MM.1S (cell line): Measurements from ENCODE around the gene TCF25.

Experiments used
- DNase-seq: peaks from one replicate; pipeline ENCODE4 v3.0.0-alpha.2; 2015
- H2AFZ ChIP-seq: fragments of 300-600 bp; sonication (generic); 2 replicates; pipeline ENCODE4 v1.6.0; 2016; ENCODE audit warnings: antibody characterized with exemption, low read length
- H3F3A ChIP-seq: fragments of 300-600 bp; sonication (generic); 2 replicates; pipeline ENCODE4 v1.6.1; 2016; ENCODE audit warnings: mild to moderate bottlenecking, antibody characterized with exemption, low read length, moderate library complexity, mixed read lengths; ENCODE audit not compliant: insufficient read depth
- H3K27ac ChIP-seq: fragments of 300-600 bp; sonication (generic); 2 replicates; pipeline ENCODE4 v1.5.1; 2016; ENCODE audit warnings: mild to moderate bottlenecking, low read length
- H3K27me3 ChIP-seq: fragments of 300-600 bp; sonication (generic); replicated peaks from 2 replicates; pipeline ENCODE4 v1.6.0; 2016; ENCODE audit warnings: low read length; ENCODE audit not compliant: insufficient read depth
- H3K36me3 ChIP-seq: fragments of 300-600 bp; sonication (generic); replicated peaks from 2 replicates; pipeline ENCODE4 v1.6.1; 2016; ENCODE audit warnings: mild to moderate bottlenecking, low read length, mixed read lengths; ENCODE audit not compliant: insufficient read depth
- H3K4me1 ChIP-seq: fragments of 300-600 bp; sonication (generic); 2 replicates; pipeline ENCODE4 v1.6.1; 2016; ENCODE audit warnings: low read length, mixed read lengths
- H3K4me2 ChIP-seq: fragments of 300-600 bp; sonication (generic); 2 replicates; pipeline ENCODE4 v1.6.0; 2016; ENCODE audit warnings: low read depth, low read length
- H3K4me3 ChIP-seq: fragments of 300-600 bp; sonication (generic); 2 replicates; pipeline ENCODE4 v1.5.1; 2016; ENCODE audit warnings: low read length, mixed read lengths
- H3K79me2 ChIP-seq: fragments of 300-600 bp; sonication (generic); 2 replicates; pipeline ENCODE4 v1.6.1; 2016; ENCODE audit warnings: mixed run types, low read length, mixed read lengths
- H3K9ac ChIP-seq: fragments of 300-600 bp; sonication (generic); 2 replicates; pipeline ENCODE4 v1.6.1; 2016; ENCODE audit warnings: low read length, mixed read lengths
- H3K9me2 ChIP-seq: fragments of 300-600 bp; sonication (generic); replicated peaks from 2 replicates; pipeline ENCODE4 v1.6.1; 2016; ENCODE audit warnings: mild to moderate bottlenecking, low read length, mixed read lengths; ENCODE audit not compliant: insufficient read depth
- H3K9me3 ChIP-seq: fragments of 300-600 bp; sonication (generic); replicated peaks from 2 replicates; pipeline ENCODE4 v1.6.1; 2016; ENCODE audit warnings: mild to moderate bottlenecking, low read length, mixed read lengths; ENCODE audit not compliant: insufficient read depth
- H4K20me1 ChIP-seq: fragments of 300-600 bp; sonication (generic); 2 replicates; pipeline ENCODE4 v1.6.1; 2016; ENCODE audit warnings: mild to moderate bottlenecking, low read length, moderate library complexity, mixed read lengths; ENCODE audit not compliant: insufficient read depth
- EZH2 ChIP-seq: fragments of 300-600 bp; sonication (generic); optimal IDR thresholded peaks from 2 replicates; pipeline ENCODE3; 2017; ENCODE audit warnings: low read depth, mild to moderate bottlenecking, antibody characterized with exemption, low read length, mixed read lengths
- EZH2phosphoT487 ChIP-seq: fragments of 300-600 bp; sonication (generic); IDR thresholded peaks from 2 replicates; pipeline ENCODE4 v1.6.1; 2018; ENCODE audit warnings: antibody characterized with exemption, low read length
- TF ChIP-seq, protein P1 (sequence below): fragments of 300-600 bp; sonication (generic); IDR thresholded peaks from 2 replicates; pipeline ENCODE4 v1.5.1; 2016; ENCODE audit warnings: antibody characterized with exemption, low read length, mixed read lengths

Gene TCF25

DNA sequence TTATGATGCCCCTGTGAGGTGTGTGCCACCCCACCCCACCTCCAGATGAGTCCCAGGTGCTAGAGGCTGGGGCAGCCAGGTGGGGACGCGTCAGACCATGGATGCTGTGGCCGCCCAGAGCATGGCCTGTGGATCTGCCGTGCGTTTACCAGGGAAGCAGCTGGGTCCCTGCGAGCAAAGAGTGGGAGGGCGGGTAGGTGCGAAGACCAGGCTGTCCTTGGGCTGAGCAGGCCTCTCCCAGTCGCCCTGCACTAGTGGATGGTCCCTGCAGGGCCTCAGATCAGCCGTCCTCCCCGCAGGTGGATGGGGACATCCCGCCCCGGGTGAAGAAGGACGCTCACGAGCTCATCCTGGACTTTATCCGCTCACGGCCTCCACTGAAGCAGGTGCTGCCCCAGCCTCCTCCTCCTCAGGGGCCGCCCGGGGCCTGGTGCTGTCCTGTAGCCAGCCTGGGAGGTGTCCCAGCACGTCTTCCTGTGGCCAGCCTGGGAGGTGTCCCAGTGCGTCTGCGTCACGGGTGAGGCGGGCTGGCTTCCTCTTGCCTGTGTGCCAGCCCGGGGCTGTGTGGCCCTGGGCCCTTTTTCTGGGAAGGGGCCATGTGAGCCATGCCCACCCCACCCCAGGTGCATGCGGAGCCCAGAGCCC is 18.0 kb upstream of the TCF25 start:
- Histone ChIP-seq H3K4me3 (no peak overlapping the region), H3K4me2 (no peak overlapping the region), H3K9me3 (no peaks in the 10 kb centered on the region), H4K20me1 (no peaks in the 10 kb centered on the region), H3K4me1 (no peaks in the 10 kb centered on the region), H3K79me2 (no peaks in the 10 kb centered on the region), H3K9me2 (no peaks in the 10 kb centered on the region), H3K36me3 (no peaks in the 10 kb centered on the region), H3F3A (no peaks in the 10 kb centered on the region), H3K27ac (no peak overlapping the region), H2AFZ (no peak overlapping the region), H3K9ac (no peak overlapping the region), H3K27me3 (no peaks in the 10 kb centered on the region)
- TF ChIP-seq EZH2 = no peak
- TF ChIP-seq, protein P1, sequence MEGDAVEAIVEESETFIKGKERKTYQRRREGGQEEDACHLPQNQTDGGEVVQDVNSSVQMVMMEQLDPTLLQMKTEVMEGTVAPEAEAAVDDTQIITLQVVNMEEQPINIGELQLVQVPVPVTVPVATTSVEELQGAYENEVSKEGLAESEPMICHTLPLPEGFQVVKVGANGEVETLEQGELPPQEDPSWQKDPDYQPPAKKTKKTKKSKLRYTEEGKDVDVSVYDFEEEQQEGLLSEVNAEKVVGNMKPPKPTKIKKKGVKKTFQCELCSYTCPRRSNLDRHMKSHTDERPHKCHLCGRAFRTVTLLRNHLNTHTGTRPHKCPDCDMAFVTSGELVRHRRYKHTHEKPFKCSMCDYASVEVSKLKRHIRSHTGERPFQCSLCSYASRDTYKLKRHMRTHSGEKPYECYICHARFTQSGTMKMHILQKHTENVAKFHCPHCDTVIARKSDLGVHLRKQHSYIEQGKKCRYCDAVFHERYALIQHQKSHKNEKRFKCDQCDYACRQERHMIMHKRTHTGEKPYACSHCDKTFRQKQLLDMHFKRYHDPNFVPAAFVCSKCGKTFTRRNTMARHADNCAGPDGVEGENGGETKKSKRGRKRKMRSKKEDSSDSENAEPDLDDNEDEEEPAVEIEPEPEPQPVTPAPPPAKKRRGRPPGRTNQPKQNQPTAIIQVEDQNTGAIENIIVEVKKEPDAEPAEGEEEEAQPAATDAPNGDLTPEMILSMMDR = no peak
- TF ChIP-seq EZH2phosphoT487 = no peak
- DNase-seq = no peak

DNA sequence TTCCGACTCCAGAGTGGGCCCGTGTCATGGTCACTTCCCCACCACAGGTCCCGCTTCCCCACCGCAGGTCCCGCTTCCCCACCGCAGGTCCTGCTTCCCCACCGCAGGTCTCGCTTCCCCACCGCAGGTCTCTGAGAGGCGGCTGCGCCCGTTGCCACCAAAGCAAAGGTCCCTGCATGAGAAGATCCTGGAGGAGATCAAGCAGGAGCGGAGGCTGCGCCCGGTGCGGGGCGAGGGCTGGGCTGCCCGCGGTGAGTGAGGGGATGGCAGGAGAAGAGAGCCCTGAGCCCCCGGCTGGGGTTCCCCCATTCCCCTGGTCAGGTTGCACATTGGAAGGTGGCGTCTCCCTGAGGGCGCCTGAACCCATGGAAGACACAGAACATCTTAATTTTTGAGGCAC is 17.4 kb upstream of the TCF25 start:
- H3K4me2 ChIP-seq = no peak overlapping the region
- H3K4me1 ChIP-seq = no peaks in the 10 kb centered on the region
- no peak overlapping the region for H3K4me3 ChIP-seq
- H3K36me3 ChIP-seq = no peaks in the 10 kb centered on the region
- no peaks in the 10 kb centered on the region for H3F3A ChIP-seq
- H4K20me1 ChIP-seq = no peaks in the 10 kb centered on the region
- no peaks in the 10 kb centered on the region for H3K27me3 ChIP-seq
- H3K27ac ChIP-seq = no peak overlapping the region
- H3K9me3 ChIP-seq = no peaks in the 10 kb centered on the region
- TF ChIP-seq EZH2phosphoT487 (no peak), EZH2 (no peak)
- TF ChIP-seq, protein P1 = no peak
- H2AFZ ChIP-seq = no peak overlapping the region
- H3K79me2 ChIP-seq = no peaks in the 10 kb centered on the region
- no peaks in the 10 kb centered on the region for H3K9me2 ChIP-seq
- no peak for DNase-seq
- H3K9ac ChIP-seq = no peak overlapping the region

DNA sequence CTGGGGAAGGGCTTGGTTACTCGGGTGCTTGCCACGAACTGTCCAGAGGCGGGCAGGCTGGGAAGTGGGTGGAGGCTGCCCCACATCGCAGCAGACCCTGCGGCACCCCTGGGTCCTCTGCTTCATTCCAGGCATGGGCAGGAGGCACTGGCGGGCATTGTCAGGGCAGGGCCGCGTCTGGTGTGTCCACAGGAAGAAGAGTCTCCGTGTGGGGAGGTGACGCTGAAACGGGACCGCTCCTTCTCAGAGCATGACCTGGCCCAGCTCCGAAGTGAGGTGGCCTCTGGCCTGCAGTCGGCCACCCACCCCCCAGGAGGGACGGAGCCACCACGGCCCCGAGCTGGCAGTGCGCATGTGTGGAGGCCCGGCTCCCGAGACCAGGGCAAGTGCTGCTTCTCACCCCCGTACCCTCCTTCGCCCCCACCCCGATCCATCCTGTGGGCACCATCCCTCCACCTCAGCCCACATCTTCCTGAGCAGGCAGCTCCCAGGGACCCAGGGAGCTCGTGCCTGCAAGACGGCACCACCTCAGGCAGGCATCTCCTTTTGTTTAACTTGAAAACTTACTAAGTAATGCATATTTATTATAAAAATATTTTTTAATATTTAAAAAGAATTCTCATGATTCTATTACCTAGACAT is 14.3 kb upstream of the TCF25 start:
- Histone ChIP-seq H3K4me3 (no peak overlapping the region), H3K9me3 (no peaks in the 10 kb centered on the region), H3K27ac (no peak overlapping the region), H3K36me3 (no peaks in the 10 kb centered on the region), H3K9me2 (no peaks in the 10 kb centered on the region), H2AFZ (no peak overlapping the region), H3K4me2 (no peak overlapping the region), H4K20me1 (no peaks in the 10 kb centered on the region), H3K9ac (no peak overlapping the region), H3F3A (peaks cover 10% of the 10 kb centered on the region), H3K79me2 (no peaks in the 10 kb centered on the region), H3K27me3 (no peaks in the 10 kb centered on the region), H3K4me1 (peaks cover 9% of the 10 kb centered on the region)
- DNase-seq = no peak
- TF ChIP-seq, protein P1 = no peak
- no peak for TF ChIP-seq EZH2
- no peak for TF ChIP-seq EZH2phosphoT487
